Measurements from ENCODE around the gene OSER1.

Gene OSER1

GRCh38 chr20:44223721-44224120, 13.2 kb upstream of the OSER1 start:
- DNase-seq = no peak

GRCh38 chr20:44222633-44223368, 12.2 kb upstream of the OSER1 start:
- no peak for DNase-seq

- no peak for DNase-seq
These were observed 11.5 kb upstream of the OSER1 start for GRCh38 chr20:44222027-44222426.

- no peak for DNase-seq
These were observed 10.9 kb upstream of the OSER1 start for GRCh38 chr20:44221368-44221954.

GRCh38 chr20:44219791-44220190, 9.2 kb upstream of the OSER1 start:
- no peak for DNase-seq

DNA sequence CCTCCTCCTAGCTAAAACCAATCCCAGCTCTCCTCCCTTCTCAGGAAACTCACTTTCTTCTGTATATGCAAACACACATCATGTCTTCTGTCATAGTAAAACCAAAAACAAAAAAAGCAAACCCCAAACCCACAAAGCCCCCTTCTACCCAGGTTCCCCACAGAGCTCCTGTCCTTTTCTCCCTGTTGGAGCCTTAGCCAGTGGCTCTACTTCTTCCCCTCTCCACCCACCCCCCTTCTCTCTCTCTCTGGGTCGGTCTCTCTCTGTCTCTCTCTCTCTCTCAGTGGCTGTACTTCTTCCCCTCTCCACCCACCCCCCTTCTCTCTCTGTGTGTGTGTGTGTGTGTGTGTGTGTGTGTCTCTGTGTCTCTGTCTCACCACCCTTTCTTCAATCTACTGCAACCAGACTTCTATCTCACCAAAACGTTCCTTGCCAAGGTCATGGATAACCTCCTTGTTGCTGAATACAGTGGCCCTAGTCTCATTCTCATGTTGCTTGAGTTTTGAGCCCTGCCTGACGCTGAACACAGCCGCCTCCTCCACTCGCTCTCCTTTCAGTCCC, 8.7 kb upstream of the OSER1 start:
- no peak for DNase-seq

- no peak for DNase-seq
These were observed 7.9 kb upstream of the OSER1 start for GRCh38 chr20:44218446-44218845.

DNA sequence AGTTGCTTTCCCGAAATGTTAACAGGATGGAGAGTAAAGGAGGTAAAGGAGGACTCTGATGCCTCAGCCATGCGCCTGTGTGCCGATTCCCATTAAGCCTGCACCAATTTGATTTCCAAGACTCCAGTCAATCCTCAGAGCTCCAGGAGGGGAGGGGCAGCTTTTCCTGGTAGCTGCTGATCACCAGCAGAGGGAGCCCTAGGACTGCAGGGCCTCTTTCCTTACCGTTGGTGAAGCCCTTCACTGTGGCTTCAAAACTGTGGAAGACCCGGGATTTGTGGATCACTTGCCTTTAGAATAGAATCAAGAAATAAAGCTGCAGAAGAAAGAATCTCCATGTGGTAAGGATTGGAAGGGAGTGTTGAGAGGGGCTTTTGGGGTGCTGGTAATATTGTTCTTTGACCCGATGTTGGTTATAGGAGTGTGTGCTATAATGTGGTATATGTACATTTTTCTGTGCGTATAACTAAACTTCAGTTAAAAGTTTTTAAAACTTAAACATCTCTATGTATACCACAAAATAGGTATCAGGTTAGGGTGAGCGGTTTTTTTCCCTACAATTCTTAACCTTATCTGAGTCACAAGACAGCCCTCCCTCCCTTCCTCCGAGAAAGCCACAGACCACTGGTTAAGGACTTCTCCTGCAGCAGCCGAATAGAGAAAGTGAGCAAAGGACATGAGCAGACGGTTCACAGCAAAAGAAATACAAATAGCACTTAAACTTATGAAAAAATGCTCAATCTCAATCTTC, 6.9 kb upstream of the OSER1 start:
- peak; percentile 63 for DNase-seq

DNA sequence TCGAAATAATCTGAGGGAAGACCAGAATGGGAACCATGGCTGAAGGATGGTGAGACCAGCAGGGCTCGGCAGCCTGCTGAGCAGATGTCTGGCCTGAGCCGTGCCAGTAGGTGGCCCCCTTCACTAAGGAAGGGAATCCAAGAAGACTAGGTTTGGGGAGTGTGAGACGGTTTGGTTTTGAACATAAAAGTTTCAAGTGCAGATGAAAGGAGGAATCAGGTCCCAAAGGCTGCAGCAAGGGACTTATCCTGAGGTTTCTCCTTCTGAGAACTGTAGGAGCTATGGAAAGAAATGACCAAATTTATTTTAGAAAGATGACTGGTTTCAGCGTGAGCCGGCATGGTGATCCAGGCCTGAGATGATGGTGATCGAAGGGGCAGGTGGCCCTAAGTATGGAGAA, 4.6 kb upstream of the OSER1 start:
- DNase-seq = peak; percentile 51

GRCh38 chr20:44212792-44213191, 2.2 kb upstream of the OSER1 start:
- no peak for DNase-seq

DNA sequence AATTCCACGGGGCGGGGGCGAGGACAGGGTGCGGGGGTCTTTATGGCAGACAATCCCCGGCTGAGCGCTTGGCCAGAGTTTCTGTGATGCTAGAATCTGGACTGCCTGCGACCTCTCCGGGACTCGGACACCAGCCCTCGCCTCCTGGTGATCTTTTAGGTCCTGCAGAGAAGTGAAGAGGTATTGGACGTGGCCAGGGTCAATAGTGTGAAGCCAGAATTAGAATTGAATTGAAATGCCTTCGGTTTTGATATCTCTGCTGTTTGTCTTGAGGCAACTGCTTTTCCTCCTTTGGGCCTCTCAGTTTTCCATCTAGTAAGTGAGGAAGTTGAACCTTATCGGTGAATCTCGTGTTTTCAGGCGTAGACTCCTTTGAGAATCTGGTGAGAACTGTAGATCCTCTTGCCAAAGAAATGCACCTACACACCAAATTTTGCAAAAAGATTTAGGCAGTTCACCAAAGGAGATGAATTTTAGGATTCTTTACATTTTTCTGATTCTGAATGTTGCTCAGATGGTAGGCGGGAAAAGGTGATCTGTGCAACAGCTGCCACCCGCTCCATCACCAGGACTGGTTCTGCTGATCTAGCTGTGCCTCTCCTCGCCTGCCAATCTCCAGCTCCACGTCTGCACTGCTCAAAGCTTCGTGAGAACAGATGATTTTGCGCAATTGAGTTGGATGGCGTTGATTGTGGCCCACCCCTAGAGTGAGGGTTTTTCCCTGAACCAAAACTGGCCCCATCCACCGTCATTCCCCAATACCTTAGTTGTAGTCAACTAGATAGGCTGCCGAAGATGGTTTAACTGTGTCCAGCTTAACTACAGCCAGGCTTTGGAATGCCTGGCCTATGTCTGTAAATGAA, 837 bp upstream of the OSER1 start:
- no peak for DNase-seq

- DNase-seq = no peak
These were observed 725 bp downstream of the OSER1 start for GRCh38 chr20:44209686-44210405.

DNA sequence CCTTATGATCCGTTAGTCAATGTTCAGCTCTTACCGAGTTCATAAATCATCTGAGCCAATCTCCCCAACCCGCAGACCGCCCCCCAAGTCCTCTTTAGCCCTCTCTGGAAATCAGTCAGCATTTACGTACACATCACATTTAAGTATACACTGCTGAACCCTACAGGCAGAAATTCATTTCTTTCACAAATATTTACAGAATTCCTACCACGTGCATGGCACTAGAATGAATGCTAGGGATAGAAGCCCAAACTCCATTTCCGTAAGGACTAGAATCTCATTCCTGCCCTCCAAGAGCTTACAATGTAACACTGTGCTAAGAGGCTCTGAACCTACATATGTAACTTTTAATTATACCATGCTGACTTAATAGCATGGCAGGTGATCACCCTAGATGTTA, 1.8 kb downstream of the OSER1 start:
- DNase-seq = no peak

GRCh38 chr20:44208165-44208564, 2.4 kb downstream of the OSER1 start:
- no peak for DNase-seq

- no peak for DNase-seq
These were observed 3.3 kb downstream of the OSER1 start for GRCh38 chr20:44207126-44207723.

DNA sequence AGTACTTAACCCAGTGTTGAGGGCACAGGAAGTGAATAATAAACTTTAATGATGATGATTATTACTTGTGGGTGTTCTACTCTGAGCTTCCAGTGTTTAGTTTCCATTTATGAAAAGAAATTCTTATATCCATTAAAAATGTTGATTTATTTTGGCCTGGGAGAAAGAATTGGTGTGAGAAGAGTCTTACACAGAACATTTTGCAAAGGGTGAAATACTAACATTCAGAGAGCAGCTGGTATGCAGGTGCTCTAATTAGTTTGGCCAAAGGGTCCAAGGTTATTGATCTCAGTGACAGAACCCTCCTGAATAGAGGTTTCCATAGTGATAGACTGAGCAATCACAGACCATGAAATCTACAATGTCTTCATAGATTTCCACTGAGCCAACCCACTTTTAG, 4.4 kb downstream of the OSER1 start:
- no peak for DNase-seq

DNA sequence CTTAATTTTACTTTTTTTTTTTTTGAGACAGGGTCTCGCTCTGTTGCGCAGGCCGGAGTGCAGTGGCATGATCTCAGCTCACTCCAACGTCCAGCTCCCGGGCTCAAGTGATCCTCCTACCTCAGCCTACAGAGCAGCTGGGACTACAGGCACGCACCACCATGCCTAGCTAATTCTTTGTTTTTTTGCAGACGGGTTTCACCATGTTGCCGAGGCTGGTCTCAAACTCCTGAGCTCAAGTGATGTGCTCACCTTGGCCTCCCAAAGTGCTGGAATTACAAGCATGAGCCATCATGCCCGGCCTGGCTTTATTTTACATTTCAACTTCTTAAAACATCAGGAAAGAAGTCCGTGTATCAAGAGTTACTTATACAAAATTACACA, 5.7 kb downstream of the OSER1 start:
- no peak for DNase-seq

DNA sequence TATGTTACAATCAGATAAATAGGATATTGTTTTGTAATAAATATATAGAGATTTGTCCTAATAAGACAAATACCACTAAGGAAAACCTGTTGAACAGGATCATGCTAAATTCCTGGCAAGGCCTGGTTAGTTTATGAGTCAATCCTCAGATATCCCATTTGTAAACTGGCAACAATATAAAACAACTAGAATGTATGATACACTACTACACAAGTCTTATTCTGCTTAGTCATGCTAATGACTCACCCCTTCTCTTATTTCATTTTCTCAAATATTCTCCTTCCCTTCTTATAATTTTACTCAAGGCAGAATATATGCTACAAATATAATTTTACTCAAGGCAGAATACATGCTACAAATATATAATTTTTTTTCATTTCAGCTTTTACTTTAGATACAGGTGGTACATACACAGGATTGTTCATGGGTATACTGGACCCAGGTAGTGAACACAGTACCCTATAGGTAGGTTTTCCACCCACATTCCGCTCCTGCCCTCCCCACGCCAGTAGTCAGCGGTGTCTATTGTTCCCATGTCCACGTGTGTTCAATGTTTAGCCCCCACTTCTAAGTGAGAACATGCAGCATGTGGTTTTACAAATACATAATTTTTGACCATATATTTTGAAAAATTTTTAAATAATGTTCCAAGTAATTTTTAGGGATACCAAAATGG, 6.3 kb downstream of the OSER1 start:
- DNase-seq = no peak

DNA sequence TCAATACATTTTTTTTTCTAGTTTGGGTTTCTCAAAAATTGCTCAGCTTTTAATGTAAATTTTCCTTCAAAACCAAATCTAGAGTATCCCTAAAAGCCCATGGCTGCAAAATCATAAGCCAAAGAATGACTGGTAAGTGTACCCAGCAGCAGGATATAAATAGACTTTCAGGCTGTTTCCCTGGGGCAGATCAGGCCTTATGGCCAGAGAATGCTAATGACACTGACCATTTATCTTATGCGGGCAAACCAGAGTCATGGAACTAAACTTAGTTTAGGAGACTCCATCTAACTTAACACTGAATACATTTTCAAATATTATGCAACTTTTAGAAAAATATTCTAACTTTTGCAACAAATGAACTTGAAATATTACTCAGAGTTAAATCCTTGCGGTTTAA, 7.4 kb downstream of the OSER1 start:
- DNase-seq = no peak

- no peak for DNase-seq
These were observed 9.6 kb downstream of the OSER1 start for GRCh38 chr20:44200983-44201382.

DNA sequence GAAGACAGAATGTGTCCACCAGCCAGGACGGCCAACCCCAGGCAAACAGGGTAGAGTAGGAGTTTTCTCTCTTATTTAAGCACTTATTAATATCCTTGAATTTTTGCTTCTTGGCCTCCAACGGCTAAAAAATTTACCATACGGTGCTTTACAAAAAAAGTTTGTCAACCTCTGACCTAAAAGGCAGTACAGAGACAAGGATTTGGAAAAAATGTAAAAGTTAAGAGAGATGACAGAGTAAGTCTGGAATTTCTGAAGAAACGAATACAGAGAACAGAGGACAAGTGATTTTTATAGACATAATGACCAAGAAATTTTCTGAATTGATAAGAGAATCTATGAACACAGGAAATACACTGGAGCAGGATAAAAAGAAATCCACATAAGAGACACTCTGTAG, 10.2 kb downstream of the OSER1 start:
- no peak for DNase-seq
